Stimulated activated memory B cell treated with anti-CD40 and anti-IgM and Interleukin-4, amounts not matched to agents 10 μg/mL and 1 μg/mL and 100 μg/mL, for 72 hours (primary cell): ENCODE data around the gene NLRC3.

Source experiments
- ATAC-seq: fragments of 150-1000 bp; cut with Tn5 transposase; 2 replicates; pipeline ENCODE4 v1.10.0; 2021
- H3K27ac Mint-ChIP-seq: one replicate; pipeline ENCODE4 v1.8.0; 2022; ENCODE audit warnings: mild to moderate bottlenecking, mixed read lengths
- H3K27me3 Mint-ChIP-seq: one replicate; pipeline ENCODE4 v1.8.0; 2022; ENCODE audit warnings: mixed read lengths
- H3K36me3 Mint-ChIP-seq: one replicate; pipeline ENCODE4 v1.8.0; 2022; ENCODE audit warnings: mixed read lengths
- H3K4me1 Mint-ChIP-seq: one replicate; pipeline ENCODE4 v1.8.0; 2022; ENCODE audit warnings: mixed read lengths
- H3K4me3 Mint-ChIP-seq: one replicate; pipeline ENCODE4 v1.8.0; 2022; ENCODE audit warnings: mild to moderate bottlenecking, moderate library complexity, mixed read lengths
- H3K9me3 Mint-ChIP-seq: one replicate; pipeline ENCODE4 v1.8.0; 2022; ENCODE audit warnings: mixed read lengths

Gene NLRC3

DNA sequence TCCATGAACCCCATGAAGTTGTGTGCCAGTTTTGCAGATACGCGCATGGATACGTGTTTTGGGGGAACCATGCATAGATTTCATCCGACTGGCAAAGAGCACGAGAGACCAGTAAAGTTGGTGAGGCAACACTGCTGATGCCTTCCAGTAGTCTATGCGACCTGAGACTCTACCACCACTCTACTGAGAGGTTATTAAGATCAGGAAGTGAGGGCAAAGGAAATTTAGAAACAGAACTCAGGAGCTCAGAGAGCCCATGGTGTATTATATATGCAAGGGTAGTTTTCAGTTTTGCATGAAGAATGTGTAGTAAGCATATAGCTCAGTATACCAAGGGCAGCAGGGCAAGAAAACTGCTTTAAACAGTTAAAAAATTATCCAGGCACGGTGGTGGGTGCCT, 30.0 kb upstream of the NLRC3 start:
- Mint-ChIP-seq H3K4me3 (no peak overlapping the region), H3K9me3 (no peaks in the 10 kb centered on the region), H3K27me3 (no peaks in the 10 kb centered on the region), H3K27ac (peak overlapping the region; percentile 46), H3K36me3 (peaks cover 25% of the 10 kb centered on the region), H3K4me1 (peaks cover 30% of the 10 kb centered on the region)
- ATAC-seq, result no peak

DNA sequence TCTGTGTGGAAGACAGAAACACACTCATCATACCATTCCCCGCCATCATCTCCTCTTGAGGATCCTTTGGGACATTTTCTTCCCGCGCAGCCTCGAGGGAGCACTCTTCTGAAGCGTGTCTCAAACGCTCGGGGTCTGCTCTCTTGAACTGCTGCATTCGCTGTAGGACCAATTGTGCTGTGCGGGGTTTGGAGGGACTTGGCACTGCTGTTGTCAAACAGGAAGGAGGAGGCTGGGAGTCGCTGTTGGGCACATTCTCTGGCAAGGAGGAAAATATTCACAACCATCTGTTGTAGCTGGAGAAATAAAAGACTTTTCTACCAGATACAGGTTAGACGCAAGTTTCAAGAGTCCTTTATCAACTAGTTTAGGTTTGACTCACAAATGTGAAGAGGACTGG, 29.2 kb upstream of the NLRC3 start:
- Mint-ChIP-seq H3K27me3 (no peaks in the 10 kb centered on the region), H3K9me3 (no peaks in the 10 kb centered on the region), H3K27ac (no peak overlapping the region), H3K36me3 (peaks cover 32% of the 10 kb centered on the region), H3K4me3 (no peak overlapping the region), H3K4me1 (peaks cover 25% of the 10 kb centered on the region)
- no peak for ATAC-seq

DNA sequence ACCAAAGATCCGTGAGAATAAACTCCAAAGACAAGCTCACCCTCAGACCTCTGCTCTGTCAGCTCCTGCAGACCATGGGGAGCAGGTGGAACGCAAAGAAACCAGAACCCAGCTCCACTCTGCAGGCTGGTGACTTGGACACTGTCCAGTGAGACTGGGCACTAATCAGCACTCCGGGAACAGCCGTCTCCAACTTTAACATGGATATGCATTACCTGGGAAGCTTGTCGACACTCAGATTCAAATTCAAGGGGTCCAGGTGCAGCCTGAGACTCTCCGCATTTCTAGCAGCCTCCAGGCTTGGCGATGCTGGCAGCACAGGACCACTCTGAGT, 25.1 kb upstream of the NLRC3 start:
- H3K36me3 Mint-ChIP-seq, result peaks cover 57% of the 10 kb centered on the region
- no peak overlapping the region for H3K27ac Mint-ChIP-seq
- peaks cover 12% of the 10 kb centered on the region for H3K4me1 Mint-ChIP-seq
- no peaks in the 10 kb centered on the region for H3K27me3 Mint-ChIP-seq
- ATAC-seq, result no peak
- no peak overlapping the region for H3K4me3 Mint-ChIP-seq
- no peaks in the 10 kb centered on the region for H3K9me3 Mint-ChIP-seq

DNA sequence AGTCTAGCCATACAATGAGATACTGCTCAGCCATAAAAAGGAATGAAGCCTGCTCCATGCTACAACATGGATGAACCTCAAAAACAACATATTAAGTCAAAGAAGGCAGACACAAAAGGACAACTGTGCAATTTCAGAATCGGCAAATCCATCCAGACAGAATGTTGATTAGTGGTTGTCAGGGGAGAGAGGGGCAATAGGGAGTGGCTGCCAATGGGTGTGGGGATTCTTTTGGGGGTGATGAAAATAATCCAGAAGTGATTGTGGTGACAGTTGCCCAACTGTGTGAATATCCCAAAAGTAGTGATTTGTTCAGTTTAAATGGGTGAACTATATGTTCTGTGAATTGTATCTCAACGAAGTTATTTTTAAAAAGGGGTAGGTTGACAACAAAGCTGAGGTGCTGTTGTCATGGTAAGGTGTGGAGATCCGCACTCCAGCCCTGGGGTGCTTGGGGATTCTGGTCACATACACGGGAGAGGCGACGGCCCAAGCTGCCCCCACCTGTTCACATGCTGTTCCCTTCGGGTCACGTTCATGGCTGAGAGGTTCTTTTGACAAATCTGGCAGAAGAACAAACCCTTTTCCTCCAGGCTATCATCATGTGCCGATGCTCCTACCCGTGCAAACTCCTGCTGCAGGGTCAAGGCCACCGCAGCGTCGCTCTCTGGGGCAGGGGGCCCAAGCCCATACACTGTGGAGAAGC, 24.6 kb upstream of the NLRC3 start:
- H3K4me1 Mint-ChIP-seq, result peaks cover 6% of the 10 kb centered on the region
- ATAC-seq, result no peak
- H3K4me3 Mint-ChIP-seq, result no peak overlapping the region

DNA sequence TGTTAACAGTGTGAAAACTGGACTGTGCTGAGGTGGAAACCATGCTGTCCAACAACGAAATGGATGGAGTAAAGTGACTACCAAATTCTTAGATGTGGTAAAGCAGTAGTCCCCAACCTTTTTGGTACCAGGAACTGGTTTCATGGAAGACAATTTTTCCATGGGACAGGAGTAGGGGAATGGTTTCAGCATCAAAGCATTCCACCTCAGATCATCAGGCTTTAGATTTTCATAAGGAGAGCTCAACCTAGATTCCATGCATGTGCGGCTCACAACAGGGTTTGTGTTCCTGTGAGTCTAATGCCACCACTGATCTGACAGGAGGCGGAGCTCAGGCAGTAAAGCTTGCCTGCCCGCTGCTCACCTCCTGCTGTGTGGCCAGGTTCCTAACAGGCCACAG, 22.7 kb upstream of the NLRC3 start:
- no peak overlapping the region for H3K27ac Mint-ChIP-seq
- no peaks in the 10 kb centered on the region for H3K4me1 Mint-ChIP-seq
- H3K27me3 Mint-ChIP-seq, result no peaks in the 10 kb centered on the region
- peaks cover 63% of the 10 kb centered on the region for H3K36me3 Mint-ChIP-seq
- H3K4me3 Mint-ChIP-seq, result no peak overlapping the region
- no peaks in the 10 kb centered on the region for H3K9me3 Mint-ChIP-seq
- ATAC-seq, result no peak

More for the DNA sequence above, 24.6 kb upstream of the NLRC3 start:
- no peak overlapping the region for H3K27ac Mint-ChIP-seq
- peaks cover 61% of the 10 kb centered on the region for H3K36me3 Mint-ChIP-seq
- H3K27me3 Mint-ChIP-seq, result no peaks in the 10 kb centered on the region
- H3K9me3 Mint-ChIP-seq, result no peaks in the 10 kb centered on the region

DNA sequence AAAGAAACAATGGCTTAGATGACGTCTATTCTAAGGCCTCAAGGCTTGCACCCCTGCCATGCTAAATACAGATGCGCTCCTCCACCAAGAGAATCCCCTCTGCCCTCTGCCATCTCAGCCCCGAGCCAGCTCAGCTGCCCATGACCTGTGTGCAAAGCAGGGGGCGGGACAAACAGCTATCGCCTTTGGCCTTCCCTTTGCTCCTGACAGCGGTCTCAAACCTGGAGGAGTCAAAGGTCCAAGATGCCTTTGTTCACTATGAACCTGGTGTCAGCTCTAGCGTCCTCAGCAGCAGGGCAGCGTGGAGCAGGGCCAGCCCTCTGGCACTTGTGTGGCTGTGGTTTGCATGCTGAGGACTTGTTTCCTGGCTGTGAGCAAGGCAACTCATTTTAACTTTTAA, 21.9 kb upstream of the NLRC3 start:
- Mint-ChIP-seq H3K4me3 (no peak overlapping the region), H3K9me3 (no peaks in the 10 kb centered on the region), H3K27me3 (no peaks in the 10 kb centered on the region), H3K36me3 (peaks cover 71% of the 10 kb centered on the region), H3K4me1 (no peaks in the 10 kb centered on the region), H3K27ac (no peak overlapping the region)
- ATAC-seq, result no peak

DNA sequence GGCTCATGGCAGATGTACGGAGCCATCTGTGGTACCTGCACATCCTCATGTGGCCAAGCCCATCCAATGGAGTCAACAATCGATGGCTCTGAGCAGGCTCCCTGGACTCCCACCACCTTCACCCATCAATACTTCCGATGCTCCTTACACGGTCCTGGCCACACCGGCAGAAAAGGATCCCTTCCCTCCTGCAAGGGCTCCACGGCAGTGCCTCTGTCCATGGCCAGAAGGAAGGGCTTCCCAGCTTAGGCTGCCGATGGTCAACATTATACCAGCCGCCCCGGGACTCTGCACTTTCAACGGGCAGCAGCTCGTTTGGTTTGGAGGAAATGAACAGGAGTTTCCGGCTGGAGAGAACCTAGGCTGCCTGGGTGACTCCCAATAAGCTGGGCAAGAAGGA, 21.0 kb upstream of the NLRC3 start:
- no peak overlapping the region for H3K27ac Mint-ChIP-seq
- no peaks in the 10 kb centered on the region for H3K4me1 Mint-ChIP-seq
- no peak overlapping the region for H3K4me3 Mint-ChIP-seq
- no peak for ATAC-seq
- H3K27me3 Mint-ChIP-seq, result no peaks in the 10 kb centered on the region
- no peaks in the 10 kb centered on the region for H3K9me3 Mint-ChIP-seq
- peaks cover 68% of the 10 kb centered on the region for H3K36me3 Mint-ChIP-seq

DNA sequence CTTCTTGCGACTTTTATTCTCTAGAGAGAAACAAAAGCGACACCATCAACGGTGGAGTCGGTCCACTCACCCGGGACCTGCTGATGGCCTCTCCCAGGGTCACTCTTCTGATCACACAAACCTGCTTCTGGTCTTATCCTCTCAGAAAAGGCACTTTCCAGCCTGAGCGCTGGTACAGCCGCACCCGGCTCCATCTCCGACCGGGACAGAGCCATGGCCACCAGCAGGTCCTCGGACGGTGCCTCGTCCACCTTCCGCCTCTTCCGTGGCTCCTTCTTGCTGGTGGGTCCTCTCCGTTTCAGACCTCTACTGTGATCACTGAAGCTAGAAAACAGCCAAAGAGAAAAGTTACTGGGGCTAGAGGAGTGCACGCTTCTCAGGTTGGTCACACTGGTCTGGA, 20.5 kb upstream of the NLRC3 start:
- H3K27ac Mint-ChIP-seq, result no peak overlapping the region
- no peak overlapping the region for H3K4me3 Mint-ChIP-seq
- H3K27me3 Mint-ChIP-seq, result no peaks in the 10 kb centered on the region
- no peaks in the 10 kb centered on the region for H3K4me1 Mint-ChIP-seq
- no peak for ATAC-seq
- no peaks in the 10 kb centered on the region for H3K9me3 Mint-ChIP-seq
- H3K36me3 Mint-ChIP-seq, result peaks cover 63% of the 10 kb centered on the region

DNA sequence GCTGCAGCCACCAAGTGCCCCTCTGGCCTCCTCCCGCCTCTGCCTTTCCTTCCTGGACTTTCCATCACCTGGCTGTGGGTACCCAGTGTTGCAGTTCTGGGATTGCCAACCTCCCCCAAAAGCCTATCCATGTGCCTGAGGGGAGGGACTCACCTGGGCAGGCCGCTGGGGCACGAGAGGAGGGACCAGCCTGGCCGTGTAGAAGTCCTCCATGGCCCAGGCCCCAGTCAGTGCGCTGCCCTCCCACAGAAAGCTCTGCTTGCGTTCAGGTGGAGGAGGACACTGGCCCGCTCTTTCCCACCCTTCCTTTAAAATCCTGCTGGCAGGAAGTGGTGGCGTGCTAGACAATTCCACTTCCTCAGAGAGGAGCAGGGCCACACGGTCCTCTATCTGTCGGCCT, 20.0 kb upstream of the NLRC3 start:
- Mint-ChIP-seq H3K9me3 (no peaks in the 10 kb centered on the region), H3K4me1 (no peaks in the 10 kb centered on the region), H3K27me3 (no peaks in the 10 kb centered on the region), H3K4me3 (no peak overlapping the region), H3K36me3 (peaks cover 58% of the 10 kb centered on the region), H3K27ac (no peak overlapping the region)
- ATAC-seq, result no peak

DNA sequence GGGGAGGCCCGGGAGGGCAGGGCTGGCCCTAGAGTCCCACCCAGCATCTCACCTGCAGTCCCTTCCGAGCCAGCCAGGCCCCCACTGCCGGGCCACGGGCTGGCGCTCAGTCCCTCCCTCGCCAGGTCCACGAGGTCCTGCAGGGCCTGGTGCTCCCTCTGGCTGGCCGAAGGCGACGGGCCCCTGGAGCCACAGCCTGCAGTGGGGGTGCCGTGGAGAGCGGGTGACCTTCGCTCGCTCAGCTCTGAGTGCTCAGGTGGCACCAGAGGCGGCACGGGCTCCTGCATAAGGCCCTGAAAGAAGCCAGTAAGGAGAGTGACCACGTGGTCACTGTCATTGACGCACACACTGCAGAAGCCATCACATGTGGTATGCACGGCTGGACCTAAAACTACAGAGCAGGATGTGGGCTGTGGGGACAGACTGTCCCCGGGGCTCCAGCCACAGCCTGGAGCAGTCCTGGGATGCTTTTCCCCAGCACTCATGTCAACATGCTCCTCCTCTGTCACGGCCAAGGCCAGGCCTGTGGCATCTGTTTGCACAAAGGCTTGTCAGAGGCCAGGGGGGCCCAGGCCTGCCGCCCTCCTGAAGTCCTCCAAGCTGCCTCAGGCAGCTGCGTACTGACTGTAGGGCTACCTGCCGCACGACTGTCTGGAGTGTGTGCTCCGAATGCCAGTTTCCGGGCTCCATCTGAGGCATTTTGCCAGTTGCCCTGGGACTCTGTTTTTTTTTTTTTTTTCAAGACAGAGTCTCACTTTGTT, 19.1 kb upstream of the NLRC3 start:
- H3K9me3 Mint-ChIP-seq, result no peaks in the 10 kb centered on the region
- no peak for ATAC-seq
- H3K4me3 Mint-ChIP-seq, result no peak overlapping the region
- no peaks in the 10 kb centered on the region for H3K4me1 Mint-ChIP-seq
- H3K36me3 Mint-ChIP-seq, result peaks cover 51% of the 10 kb centered on the region
- no peak overlapping the region for H3K27ac Mint-ChIP-seq
- no peaks in the 10 kb centered on the region for H3K27me3 Mint-ChIP-seq

DNA sequence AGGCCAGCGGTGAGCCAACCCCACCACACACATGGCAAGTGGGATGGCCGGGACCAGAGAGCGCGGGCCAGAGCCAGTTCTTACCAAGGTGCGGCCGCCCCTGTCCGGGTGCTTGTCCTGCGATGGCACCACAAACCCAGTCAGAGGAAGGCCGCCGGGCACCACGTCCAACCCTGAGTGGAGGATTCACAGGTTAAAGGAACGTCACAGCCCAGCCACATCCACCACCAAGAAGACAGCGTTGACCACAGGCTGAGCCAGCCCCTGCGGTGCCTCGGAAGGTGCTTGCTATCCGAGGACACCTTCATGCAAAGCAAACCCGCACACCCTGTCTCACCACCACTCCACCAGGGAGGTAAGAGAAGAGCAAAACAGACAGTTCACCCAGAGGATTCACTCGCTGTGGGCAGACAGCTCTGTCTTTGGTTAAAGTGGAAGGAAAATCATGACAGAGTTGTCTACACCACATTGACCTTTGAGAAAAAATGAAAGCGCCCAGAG, 18.4 kb upstream of the NLRC3 start:
- H3K36me3 Mint-ChIP-seq, result peaks cover 53% of the 10 kb centered on the region
- ATAC-seq, result no peak
- no peaks in the 10 kb centered on the region for H3K9me3 Mint-ChIP-seq
- no peaks in the 10 kb centered on the region for H3K27me3 Mint-ChIP-seq
- H3K27ac Mint-ChIP-seq, result no peak overlapping the region
- no peak overlapping the region for H3K4me3 Mint-ChIP-seq
- no peaks in the 10 kb centered on the region for H3K4me1 Mint-ChIP-seq

DNA sequence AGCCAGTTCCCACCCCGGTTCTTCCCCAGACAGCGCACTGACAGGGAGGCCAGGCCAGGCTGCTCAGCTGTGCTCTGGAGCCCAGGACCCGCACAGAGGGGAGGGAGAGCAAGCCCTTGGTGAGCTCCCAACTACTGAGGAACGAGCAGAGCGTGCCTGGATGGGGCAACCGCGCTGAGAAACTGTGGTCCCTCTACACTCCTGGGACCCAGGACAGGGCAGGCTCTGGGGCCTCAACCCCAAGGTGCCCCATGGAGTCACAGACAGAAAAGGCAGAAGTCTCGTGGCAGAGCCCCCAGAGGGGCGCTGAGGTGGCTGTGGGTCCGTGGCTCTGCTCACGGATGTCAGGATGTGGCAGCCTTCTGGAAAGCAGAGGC, 17.9 kb upstream of the NLRC3 start:
- H3K4me1 Mint-ChIP-seq, result no peaks in the 10 kb centered on the region
- no peak for ATAC-seq
- H3K27ac Mint-ChIP-seq, result no peak overlapping the region
- H3K4me3 Mint-ChIP-seq, result no peak overlapping the region
- peaks cover 56% of the 10 kb centered on the region for H3K36me3 Mint-ChIP-seq
- no peaks in the 10 kb centered on the region for H3K27me3 Mint-ChIP-seq
- no peaks in the 10 kb centered on the region for H3K9me3 Mint-ChIP-seq

DNA sequence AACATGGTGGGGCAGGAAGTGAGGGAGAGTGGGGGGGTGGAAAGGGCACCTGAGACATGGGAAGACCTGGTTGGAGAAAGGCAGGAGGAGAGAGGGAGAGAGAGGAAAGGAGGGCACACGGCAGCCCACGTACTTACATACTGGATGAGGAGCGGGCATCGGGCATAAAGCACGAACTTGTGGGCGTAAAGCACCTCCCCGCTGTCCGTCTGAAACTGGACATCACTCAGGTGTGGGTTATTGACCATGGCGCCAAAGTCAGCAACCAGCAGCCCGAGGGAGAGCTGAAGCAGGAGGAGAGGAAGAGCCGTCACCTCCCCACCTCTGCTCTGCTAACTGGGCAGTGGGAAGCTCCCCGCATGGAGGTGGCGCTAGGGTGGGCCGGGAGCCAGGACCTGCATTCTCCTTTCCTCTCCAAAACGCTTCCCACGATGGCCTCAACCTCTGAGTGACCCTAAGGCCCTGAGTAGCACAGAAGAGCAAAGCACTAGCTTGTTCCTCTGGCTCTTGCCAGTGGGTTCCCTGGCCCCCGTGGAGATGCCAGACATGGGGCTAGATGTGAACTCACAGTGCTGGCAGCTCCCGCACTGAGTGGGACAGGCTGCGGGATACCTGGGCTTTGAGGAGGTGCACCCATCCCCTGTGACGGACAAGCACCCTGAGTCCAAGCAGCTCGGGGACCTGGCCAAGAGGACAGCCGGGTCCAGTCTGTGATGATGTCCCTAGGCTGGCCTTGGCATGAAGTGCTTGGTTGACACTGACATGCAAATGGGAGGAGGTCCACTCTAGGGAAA, 17.3 kb upstream of the NLRC3 start:
- Mint-ChIP-seq H3K27ac (no peak overlapping the region), H3K4me3 (no peak overlapping the region), H3K9me3 (no peaks in the 10 kb centered on the region), H3K36me3 (peaks cover 55% of the 10 kb centered on the region), H3K4me1 (no peaks in the 10 kb centered on the region), H3K27me3 (no peaks in the 10 kb centered on the region)
- no peak for ATAC-seq

DNA sequence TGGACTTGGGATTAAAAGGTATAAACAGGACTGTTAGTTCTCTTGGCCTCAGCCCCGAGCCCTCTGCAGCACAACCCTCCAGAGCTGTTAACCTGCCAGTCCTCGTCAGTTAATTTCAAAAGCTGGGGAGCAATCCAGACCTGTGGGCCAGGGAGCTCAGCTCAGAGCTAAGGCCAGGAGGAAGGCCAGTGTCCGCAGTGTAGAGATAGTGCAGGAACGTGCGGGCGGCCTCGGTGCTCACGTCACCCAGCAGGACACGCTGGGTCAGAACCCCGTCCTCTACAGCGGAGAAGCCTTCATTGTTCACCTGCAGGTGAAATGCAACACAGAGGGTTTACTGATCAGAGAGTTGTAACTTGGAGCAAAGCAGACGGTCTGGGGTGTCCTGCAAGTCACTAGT, 15.4 kb upstream of the NLRC3 start:
- Mint-ChIP-seq H3K9me3 (no peaks in the 10 kb centered on the region), H3K27ac (no peak overlapping the region), H3K27me3 (no peaks in the 10 kb centered on the region), H3K4me3 (no peak overlapping the region), H3K36me3 (peaks cover 52% of the 10 kb centered on the region), H3K4me1 (peaks cover 8% of the 10 kb centered on the region)
- no peak for ATAC-seq

DNA sequence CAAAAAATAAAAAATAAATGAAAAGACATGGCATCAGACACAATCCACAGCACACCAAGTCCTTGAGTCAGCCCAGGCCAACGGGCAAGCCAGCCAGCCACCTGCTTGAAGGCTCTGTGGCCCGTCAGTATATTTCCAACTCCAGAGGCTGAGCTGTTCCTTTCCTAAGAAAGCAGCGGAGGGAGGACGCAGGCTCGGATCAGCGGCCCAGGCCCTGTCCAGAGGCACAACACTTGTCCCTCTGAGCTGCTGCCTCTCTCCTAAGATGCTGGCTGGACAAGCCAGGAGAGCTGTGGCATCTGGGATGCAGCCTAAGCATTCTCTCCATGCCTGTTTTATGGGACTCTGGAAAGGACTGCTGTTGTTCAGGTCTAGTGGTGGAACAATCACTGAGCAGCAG, 14.8 kb upstream of the NLRC3 start:
- Mint-ChIP-seq H3K27me3 (no peaks in the 10 kb centered on the region), H3K4me1 (peaks cover 14% of the 10 kb centered on the region), H3K36me3 (peaks cover 47% of the 10 kb centered on the region), H3K9me3 (no peaks in the 10 kb centered on the region), H3K4me3 (no peak overlapping the region), H3K27ac (no peak overlapping the region)
- ATAC-seq, result no peak

DNA sequence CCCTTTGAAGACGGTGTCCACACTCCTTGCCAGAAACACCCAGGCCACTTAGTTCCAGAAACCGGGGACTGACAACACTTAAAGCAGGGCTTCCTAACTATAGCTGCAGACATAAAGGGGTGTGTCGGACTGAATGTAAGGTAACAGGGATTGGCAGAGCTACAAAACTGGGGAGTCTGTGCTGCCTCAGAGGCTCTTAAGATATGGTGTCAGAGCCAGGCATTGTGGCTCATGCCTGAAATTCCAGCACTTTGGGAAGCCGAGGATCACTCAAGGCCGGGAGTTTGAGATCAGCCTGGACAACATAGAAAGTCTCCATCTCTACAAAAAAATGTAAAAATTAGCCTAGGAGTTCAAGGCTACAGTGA, 14.2 kb upstream of the NLRC3 start:
- H3K9me3 Mint-ChIP-seq, result no peaks in the 10 kb centered on the region
- peaks cover 19% of the 10 kb centered on the region for H3K4me1 Mint-ChIP-seq
- peaks cover 46% of the 10 kb centered on the region for H3K36me3 Mint-ChIP-seq
- no peak for ATAC-seq
- no peak overlapping the region for H3K27ac Mint-ChIP-seq
- no peak overlapping the region for H3K4me3 Mint-ChIP-seq
- no peaks in the 10 kb centered on the region for H3K27me3 Mint-ChIP-seq
